K562 treated with DMSO at 1 percent for 12 hours (cell line): Measurements from ENCODE around the gene RAB4B. TPM values are rescaled to one million over a fixed set of nuclear protein-coding genes. Genes with fewer than 3 reads are reported as not detected.

Experiments
- total RNA-seq: library from RNA; unstranded; fragments of 300-600 nt; gene quantifications from 2 replicates; pipeline ENCODE4 v1.2.3, GENCODE V29; 2022; ENCODE audit not compliant: insufficient read depth

RAB4B gene, protein sequence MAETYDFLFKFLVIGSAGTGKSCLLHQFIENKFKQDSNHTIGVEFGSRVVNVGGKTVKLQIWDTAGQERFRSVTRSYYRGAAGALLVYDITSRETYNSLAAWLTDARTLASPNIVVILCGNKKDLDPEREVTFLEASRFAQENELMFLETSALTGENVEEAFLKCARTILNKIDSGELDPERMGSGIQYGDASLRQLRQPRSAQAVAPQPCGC
- total RNA-seq = 40.8 and 59.2 TPM in 2 replicates

DNA sequence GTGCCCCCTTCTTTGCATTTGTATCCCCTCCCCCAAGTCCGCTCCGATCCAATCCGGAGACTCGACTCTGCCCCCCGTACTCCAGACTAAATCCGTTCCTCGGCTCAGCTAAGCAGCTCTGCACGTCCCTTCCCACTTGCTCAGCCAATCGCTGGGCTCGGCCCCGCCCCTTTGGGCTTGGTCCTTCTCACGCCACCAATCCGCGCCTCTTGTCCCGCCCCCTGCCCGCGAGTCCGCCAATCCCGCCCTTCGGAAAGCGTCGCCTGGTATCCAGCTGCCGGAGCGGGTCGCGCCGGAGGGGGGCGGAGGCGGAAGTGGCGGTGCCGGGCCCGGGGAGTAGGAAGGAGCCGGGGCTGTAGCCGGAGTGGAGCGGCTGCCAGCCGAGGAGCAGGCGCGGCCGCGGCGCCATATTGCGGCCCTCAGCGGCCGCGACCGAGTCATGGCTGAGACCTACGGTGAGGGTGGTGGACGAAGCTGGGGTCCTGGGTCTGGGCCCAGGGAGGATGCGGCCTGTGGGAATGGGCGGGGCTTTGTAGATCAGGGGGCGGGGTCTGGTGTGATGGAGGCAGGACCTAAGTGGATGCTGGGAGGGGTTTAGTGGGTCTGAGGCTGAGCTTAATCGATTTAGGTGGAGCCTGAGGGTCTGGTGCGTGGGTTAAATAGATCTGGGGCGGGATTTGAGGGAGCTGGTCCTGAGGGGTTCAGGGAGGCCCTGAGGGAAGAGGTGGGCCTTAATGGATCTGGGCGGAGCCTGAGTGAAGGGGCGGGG lies at the start of gene RAB4B:
Gene RAB4B, plus strand, starts transcription at position 311 of the 769 bp plus-strand sequence. Its CDS starts 129 bp downstream, at position 440.

DNA sequence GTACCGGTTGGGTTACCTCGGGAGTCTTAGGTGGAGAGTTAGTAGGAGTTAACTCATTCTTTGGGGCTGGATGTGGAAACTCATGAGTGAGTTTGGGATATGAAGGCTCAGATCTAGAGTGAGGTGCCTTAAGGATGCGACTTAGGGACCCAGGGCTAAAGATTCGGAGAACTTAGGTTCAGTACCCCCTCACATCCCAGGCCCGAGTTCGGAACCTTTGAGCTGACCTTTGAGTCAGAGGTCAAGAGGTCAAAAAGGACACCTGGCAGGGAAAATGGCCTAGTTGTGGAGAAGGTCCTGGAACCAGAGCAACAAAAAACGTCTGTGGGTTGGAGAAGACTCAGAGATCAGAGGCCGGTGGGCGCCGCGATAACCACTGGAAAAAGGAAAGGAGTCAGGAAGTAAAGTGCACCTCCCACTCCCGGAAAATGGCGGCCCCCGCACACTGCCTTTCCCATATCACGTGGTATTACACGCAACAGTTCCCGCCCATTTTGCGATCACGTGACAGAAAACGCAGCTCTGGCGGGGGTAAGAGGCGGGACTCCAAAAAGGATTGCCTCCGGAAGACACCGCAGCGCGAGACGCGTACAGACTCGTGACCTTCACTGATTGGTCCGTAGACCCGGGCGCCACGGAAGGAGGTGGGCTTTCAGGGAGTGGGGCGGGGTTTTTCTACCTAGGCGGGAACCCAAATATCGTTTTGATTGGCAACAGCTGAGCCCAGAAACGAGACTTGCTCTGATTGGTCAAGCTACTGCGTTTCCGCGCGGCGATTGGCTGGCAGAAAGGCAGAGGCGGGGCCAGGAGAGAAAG lies 27.8 kb upstream of the RAB4B start, which contains the start of gene ACTMAP:
Gene ACTMAP, minus strand, starts transcription at position 420 of the 816 bp plus-strand sequence. CDS start 674 bp downstream, outside the sequence.

DNA sequence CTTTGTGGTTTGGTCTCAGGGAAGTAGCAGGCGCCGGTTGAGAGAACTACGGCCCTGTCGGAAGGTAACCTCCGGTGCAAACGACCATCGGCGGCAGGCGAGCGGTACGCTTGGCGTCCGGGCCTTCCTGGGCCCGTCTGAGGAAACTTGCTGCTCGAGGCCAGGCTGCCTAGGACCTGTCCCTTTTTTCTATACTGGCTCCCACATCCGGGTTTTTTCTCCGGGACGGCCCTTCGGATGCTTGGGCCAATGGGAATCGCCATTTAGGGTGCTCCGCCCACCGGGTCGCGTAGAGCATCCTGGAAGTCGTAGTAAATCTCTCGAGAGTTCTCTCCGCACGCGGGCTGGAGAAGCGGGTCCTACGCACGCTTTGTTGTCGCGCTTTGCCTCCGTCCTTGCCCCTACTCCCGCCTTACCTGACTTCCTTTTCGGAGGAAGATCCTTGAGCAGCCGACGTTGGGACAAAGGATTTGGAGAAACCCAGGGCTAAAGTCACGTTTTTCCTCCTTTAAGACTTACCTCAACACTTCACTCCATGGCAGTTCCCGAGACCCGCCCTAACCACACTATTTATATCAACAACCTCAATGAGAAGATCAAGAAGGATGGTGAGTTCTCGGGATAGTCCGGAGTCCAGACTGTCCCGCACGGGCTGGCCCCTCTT lies 27.0 kb upstream of the RAB4B start, which contains the start of gene SNRPA:
Gene SNRPA, plus strand, starts transcription at position 330 of the 664 bp plus-strand sequence. Its CDS starts 206 bp downstream, at position 536.

GRCh38 chr19:40774916-40775631 lies 3.0 kb upstream of the RAB4B start, which contains the start of gene MIA:
MIA (plus strand) TSS chr19:40775521; CDS start chr19:40775543, 22 bp downstream.

GRCh38 chr19:40798683-40799557 lies 20.9 kb downstream of the RAB4B start, which contains the start of gene EGLN2:
EGLN2 (plus strand) TSS chr19:40799191; CDS start chr19:40800573, 1,382 bp downstream.

Other genes starting within 250 kb of the RAB4B start
- gene SHKBP1, start 201.4 kb upstream of the RAB4B start, total RNA-seq = 88.2 and 101 TPM in 2 replicates
- 129 and 206 TPM in 2 replicates for gene LTBP4, start 176.9 kb upstream of the RAB4B start, total RNA-seq
- 13.6 and 23.1 TPM in 2 replicates for gene NUMBL, start 87.6 kb upstream of the RAB4B start, total RNA-seq
- 19.7 and 33.8 TPM in 2 replicates for gene COQ8B, start 61.4 kb upstream of the RAB4B start, total RNA-seq
- gene ITPKC, start 61.1 kb upstream of the RAB4B start, total RNA-seq = 10.5 and 16.0 TPM in 2 replicates
- gene ACTMAP, start 27.8 kb upstream of the RAB4B start, total RNA-seq = 9.0 and 17.1 TPM in 2 replicates
- gene SNRPA, start 27.0 kb upstream of the RAB4B start, total RNA-seq = 69.3 and 87.1 TPM in 2 replicates
- gene MIA, start 2.7 kb upstream of the RAB4B start, total RNA-seq = 4.8 TPM in 1 of 2 replicates, not detected in the other
- 99.4 and 110 TPM in 2 replicates for gene EGLN2, start 20.9 kb downstream of the RAB4B start, total RNA-seq
- gene CYP2A6, start 72.2 kb downstream of the RAB4B start, total RNA-seq = not detected in 2 replicates
- not detected in 2 replicates for gene CYP2A7, start 104.0 kb downstream of the RAB4B start, total RNA-seq
- not detected in 2 replicates for gene CYP2B6, start 213.0 kb downstream of the RAB4B start, total RNA-seq